ENCODE measurements around the gene KLF4. TPM values are rescaled to one million over a fixed set of nuclear protein-coding genes. Genes with fewer than 3 reads are reported as not detected.

The KLF4 gene
- total RNA-seq, 1 experiment from 2014 or later: 19.9 TPM

- no peaks in the 10 kb centered on the region for H3K27me3 Mint-ChIP-seq (ENCODE audit: unreplicated experiment)
- H3K36me3 Mint-ChIP-seq (ENCODE audit: insufficient read depth, unreplicated experiment): no peaks in the 10 kb centered on the region
- intact Hi-C loops (cut with micrococcal nuclease; ENCODE audit: unreplicated experiment): no loop called here
- H3K27ac Mint-ChIP-seq (ENCODE audit: unreplicated experiment): no peak overlapping the region
- DNase-seq: no peak
- no peaks in the 10 kb centered on the region for H3K9me3 Mint-ChIP-seq (ENCODE audit: low read depth, unreplicated experiment)
- no peak overlapping the region for H3K4me3 Mint-ChIP-seq (ENCODE audit: low read depth, unreplicated experiment)
- H3K4me1 Mint-ChIP-seq (ENCODE audit: low read depth, unreplicated experiment): no peaks in the 10 kb centered on the region
- BruUV-seq (replicated peaks): no TSS peak
- CTCF ChIA-PET: interaction anchor here (0.7 kb wide), 1 partner anchor 367 kb away, joined by 8 read pairs; no protein-coding TSS in a partner anchor
- no peak for TF ChIP-seq CTCF (IDR thresholded peaks at IDR 0.05; ENCODE audit: unreplicated experiment)
These were observed 43.1 kb downstream of the KLF4 start for GRCh38 chr9:107446491-107446890.

DNA sequence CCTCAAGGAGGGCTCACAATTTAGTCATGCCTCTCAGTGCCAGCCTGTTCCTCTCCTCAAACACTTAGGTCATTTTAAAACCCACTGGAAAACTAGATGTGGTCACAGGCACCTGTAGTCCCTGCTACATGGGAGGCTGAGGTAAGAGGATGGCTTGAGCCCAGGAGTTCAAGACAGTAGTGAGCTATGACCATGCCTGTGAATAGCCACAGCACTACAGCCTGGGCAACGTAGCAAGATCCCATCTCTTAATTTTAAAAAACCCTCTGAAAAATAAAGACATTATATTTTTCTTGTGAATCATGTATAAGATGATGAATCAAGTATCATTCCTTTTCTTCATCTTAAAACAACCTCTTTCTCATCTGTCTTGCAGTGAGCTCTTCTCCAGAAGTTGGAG lies 45.8 kb downstream of the KLF4 start:
- CTCF ChIA-PET: no interaction called here
- Mint-ChIP-seq H3K27ac (ENCODE audit: unreplicated experiment) (no peak overlapping the region), H3K9me3 (ENCODE audit: low read depth, unreplicated experiment) (no peaks in the 10 kb centered on the region), H3K4me1 (ENCODE audit: low read depth, unreplicated experiment) (no peaks in the 10 kb centered on the region), H3K36me3 (ENCODE audit: insufficient read depth, unreplicated experiment) (no peaks in the 10 kb centered on the region), H3K27me3 (ENCODE audit: unreplicated experiment) (peaks cover 12% of the 10 kb centered on the region), H3K4me3 (ENCODE audit: low read depth, unreplicated experiment) (no peak overlapping the region)
- BruUV-seq (replicated peaks): no TSS peak
- no peak for TF ChIP-seq CTCF (IDR thresholded peaks at IDR 0.05; ENCODE audit: unreplicated experiment)
- intact Hi-C loops (cut with micrococcal nuclease; ENCODE audit: unreplicated experiment): no loop called here
- DNase-seq: no peak

DNA sequence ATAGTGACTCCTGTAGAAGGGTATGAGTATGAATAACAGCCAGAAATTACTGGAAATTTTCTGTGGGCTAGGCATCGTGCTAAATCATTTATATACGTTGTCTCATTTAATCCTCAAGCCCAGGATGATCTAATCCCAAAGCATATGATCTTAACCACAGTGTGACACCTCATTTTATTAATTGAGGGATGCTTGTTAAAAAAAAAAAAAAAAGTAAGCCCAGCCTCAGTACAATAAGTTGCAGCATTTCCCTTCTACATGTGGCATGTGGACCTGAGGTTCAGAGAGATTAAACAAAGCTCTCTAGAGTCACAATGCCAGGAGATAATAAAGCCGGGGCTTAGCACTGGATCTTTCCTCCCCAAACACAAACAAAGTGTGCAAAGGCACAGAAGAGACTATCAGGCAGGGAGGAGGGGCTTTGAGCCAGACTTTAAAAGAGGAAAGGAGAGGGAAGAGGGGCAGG lies 49.5 kb downstream of the KLF4 start:
- Mint-ChIP-seq H3K27me3 (ENCODE audit: unreplicated experiment) (peaks cover 12% of the 10 kb centered on the region), H3K9me3 (ENCODE audit: low read depth, unreplicated experiment) (no peaks in the 10 kb centered on the region), H3K4me1 (ENCODE audit: low read depth, unreplicated experiment) (no peaks in the 10 kb centered on the region), H3K27ac (ENCODE audit: unreplicated experiment) (no peak overlapping the region), H3K4me3 (ENCODE audit: low read depth, unreplicated experiment) (no peak overlapping the region), H3K36me3 (ENCODE audit: insufficient read depth, unreplicated experiment) (no peaks in the 10 kb centered on the region)
- no TSS peak for BruUV-seq (replicated peaks)
- no peak for TF ChIP-seq CTCF (IDR thresholded peaks at IDR 0.05; ENCODE audit: unreplicated experiment)
- intact Hi-C loops (cut with micrococcal nuclease; ENCODE audit: unreplicated experiment): no loop called here
- CTCF ChIA-PET: no interaction called here
- DNase-seq: no peak

- no peak for TF ChIP-seq CTCF (IDR thresholded peaks at IDR 0.05; ENCODE audit: unreplicated experiment)
- H3K36me3 Mint-ChIP-seq (ENCODE audit: insufficient read depth, unreplicated experiment): no peaks in the 10 kb centered on the region
- CTCF ChIA-PET: no interaction called here
- intact Hi-C loops (cut with micrococcal nuclease; ENCODE audit: unreplicated experiment): no loop called here
- H3K27me3 Mint-ChIP-seq (ENCODE audit: unreplicated experiment): peaks cover 12% of the 10 kb centered on the region
- H3K4me1 Mint-ChIP-seq (ENCODE audit: low read depth, unreplicated experiment): no peaks in the 10 kb centered on the region
- BruUV-seq (replicated peaks): no TSS peak
- no peak overlapping the region for H3K4me3 Mint-ChIP-seq (ENCODE audit: low read depth, unreplicated experiment)
- H3K9me3 Mint-ChIP-seq (ENCODE audit: low read depth, unreplicated experiment): no peaks in the 10 kb centered on the region
- no peak overlapping the region for H3K27ac Mint-ChIP-seq (ENCODE audit: unreplicated experiment)
- no peak for DNase-seq
These were observed 51.1 kb downstream of the KLF4 start for GRCh38 chr9:107438211-107439031.

All from Calu3 (cell line).